Measurements from ENCODE around the gene STX1A.

GRCh38 chr7:73768641-73769480 lies 49.4 kb upstream of the STX1A start:
- TF ChIP-seq EZH2 (IDR thresholded peaks at IDR 0.05; ENCODE audit: insufficient read depth, poor library complexity, severe bottlenecking) (no peak), EZH2phosphoT487 (IDR thresholded peaks at IDR 0.05; ENCODE audit: insufficient read depth, low read depth) (no peak)
